Gastroesophageal sphincter (tissue), 3 donors: ENCODE results near the gene PYGO1.

ENCODE experiments used
- EP300 ChIP-seq: sonication (generic); formaldehyde crosslinking; IDR thresholded peaks from one replicate; pipeline ENCODE4 v1.6.1; 2017; ENCODE audit warnings: antibody characterized with exemption, mild to moderate bottlenecking
- POLR2A ChIP-seq, 2 donors: fragments of 450-650 bp; IDR thresholded peaks; one replicate each; pipeline ENCODE4 v1.6.1; 2017; ENCODE audit warnings: antibody characterized with exemption in 2 of 2, mild to moderate bottlenecking in 2 of 2, moderate library complexity in 1 of 2
- POLR2AphosphoS5 ChIP-seq: sonication (generic); formaldehyde crosslinking; IDR thresholded peaks from one replicate; pipeline ENCODE4 v1.6.1; 2017; ENCODE audit warnings: antibody characterized with exemption
- TF ChIP-seq, protein P1 (sequence below), 4 experiments: fragments of 200-600 bp in 2 of 4; fragments of 450-650 bp in 2 of 4; sonication (generic) in 1 of 4; IDR thresholded peaks; one replicate each; pipeline ENCODE4 v1.5.1; 2017 to 2019; ENCODE audit warnings: antibody characterized with exemption in 4 of 4, mild to moderate bottlenecking in 2 of 4, moderate library complexity in 2 of 4

DNA sequence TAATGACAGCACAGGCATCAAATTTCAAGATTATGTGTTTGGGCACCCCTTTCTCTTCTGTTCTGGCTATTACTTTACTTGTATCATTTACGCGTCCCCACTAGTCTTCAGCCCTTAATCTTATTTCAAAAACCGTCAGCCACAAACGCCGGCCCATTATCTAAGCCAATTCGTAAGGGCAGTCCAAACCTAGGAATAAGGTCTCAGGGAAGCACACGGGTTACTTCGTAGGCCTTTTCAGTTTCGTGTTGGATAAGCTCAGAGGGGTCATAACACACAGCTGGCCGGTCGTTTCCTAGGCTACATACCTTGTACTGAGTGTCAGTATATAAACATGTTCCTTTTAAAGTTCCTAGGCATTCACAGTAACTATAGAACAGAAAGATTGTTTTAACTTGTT is 75.0 kb downstream of the PYGO1 start:
- TF ChIP-seq, protein P1, sequence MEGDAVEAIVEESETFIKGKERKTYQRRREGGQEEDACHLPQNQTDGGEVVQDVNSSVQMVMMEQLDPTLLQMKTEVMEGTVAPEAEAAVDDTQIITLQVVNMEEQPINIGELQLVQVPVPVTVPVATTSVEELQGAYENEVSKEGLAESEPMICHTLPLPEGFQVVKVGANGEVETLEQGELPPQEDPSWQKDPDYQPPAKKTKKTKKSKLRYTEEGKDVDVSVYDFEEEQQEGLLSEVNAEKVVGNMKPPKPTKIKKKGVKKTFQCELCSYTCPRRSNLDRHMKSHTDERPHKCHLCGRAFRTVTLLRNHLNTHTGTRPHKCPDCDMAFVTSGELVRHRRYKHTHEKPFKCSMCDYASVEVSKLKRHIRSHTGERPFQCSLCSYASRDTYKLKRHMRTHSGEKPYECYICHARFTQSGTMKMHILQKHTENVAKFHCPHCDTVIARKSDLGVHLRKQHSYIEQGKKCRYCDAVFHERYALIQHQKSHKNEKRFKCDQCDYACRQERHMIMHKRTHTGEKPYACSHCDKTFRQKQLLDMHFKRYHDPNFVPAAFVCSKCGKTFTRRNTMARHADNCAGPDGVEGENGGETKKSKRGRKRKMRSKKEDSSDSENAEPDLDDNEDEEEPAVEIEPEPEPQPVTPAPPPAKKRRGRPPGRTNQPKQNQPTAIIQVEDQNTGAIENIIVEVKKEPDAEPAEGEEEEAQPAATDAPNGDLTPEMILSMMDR (IDR thresholded peaks at IDR 0.05): no peak
- TF ChIP-seq POLR2A (IDR thresholded peaks at IDR 0.05): no peak
- TF ChIP-seq POLR2AphosphoS5: no peak
- TF ChIP-seq EP300: no peak
